ENCODE results near the gene ETNK2. TPM values are rescaled to one million over a fixed set of nuclear protein-coding genes. Genes with fewer than 3 reads are reported as not detected.
A peak's percentile ranks its signal among the peaks of the same experiment; 100 is the strongest.

The ETNK2 gene
- total RNA-seq (ENCODE audit: low replicate concordance): 5.3 and 17.6 TPM in 2 replicates

- peak; percentile 84 for DNase-seq (ENCODE audit: low spot score)
- TF ChIP-seq EZH2 (IDR thresholded peaks at IDR 0.05) (peak; percentile 42), EZH2phosphoT487 (IDR thresholded peaks at IDR 0.05) (no peak), CTCF (IDR thresholded peaks at IDR 0.05) (no peak)
- Histone ChIP-seq H3K4me2 (peak within 1 kb of the TSS; percentile 90), H3K36me3 (no peaks in the 10 kb centered on the region), H3K4me3 (peak within 1 kb of the TSS; percentile 86), H4K20me1 (ENCODE audit: low read depth) (peaks cover 6% of the 10 kb centered on the region), H3K4me1 (peaks cover 14% of the 10 kb centered on the region), H2AFZ (replicated peaks) (peak within 1 kb of the TSS; percentile 98), H3K9me3 (ENCODE audit: low read depth) (no peaks in the 10 kb centered on the region), H3F3A (ENCODE audit: low read depth) (peaks cover 15% of the 10 kb centered on the region), H3K27ac (no peak within 1 kb of the TSS), H3K9ac (peak within 1 kb of the TSS; percentile 61), H3K79me2 (ENCODE audit: low read depth) (no peaks in the 10 kb centered on the region), H3K27me3 (peaks cover 45% of the 10 kb centered on the region)
- peak within 1 kb of the TSS; percentile 85 for H3K4me3 Mint-ChIP-seq
- H3K9me3 Mint-ChIP-seq: no peaks in the 10 kb centered on the region
- peaks cover 30% of the 10 kb centered on the region for H3K27me3 Mint-ChIP-seq (ENCODE audit: insufficient read depth, low read depth)
- no peaks in the 10 kb centered on the region for H3K36me3 Mint-ChIP-seq
- H3K4me1 Mint-ChIP-seq: peaks cover 27% of the 10 kb centered on the region
- H3K27ac Mint-ChIP-seq: no peak within 1 kb of the TSS
Measured at GRCh38 chr1:204151552-204152309, at the start of gene ETNK2. ETNK2 (minus strand) TSS chr1:204152044; CDS start chr1:204151852, 192 bp downstream.

- no peak for TF ChIP-seq EZH2 (IDR thresholded peaks at IDR 0.05)
- no peak for TF ChIP-seq CTCF (IDR thresholded peaks at IDR 0.05)
- no peak for TF ChIP-seq EZH2phosphoT487 (IDR thresholded peaks at IDR 0.05)
- no peaks in the 10 kb centered on the region for H3K36me3 Mint-ChIP-seq
- no peak overlapping the region for H2AFZ ChIP-seq (replicated peaks)
Measured at GRCh38 chr1:204201348-204202040, 49.6 kb upstream of the ETNK2 start.

GRCh38 chr1:204199579-204199978, 47.7 kb upstream of the ETNK2 start:
- DNase-seq (ENCODE audit: low spot score): no peak
- Histone ChIP-seq H2AFZ (replicated peaks) (no peak overlapping the region), H3K79me2 (ENCODE audit: low read depth) (no peaks in the 10 kb centered on the region), H3K36me3 (no peaks in the 10 kb centered on the region), H4K20me1 (ENCODE audit: low read depth) (no peaks in the 10 kb centered on the region), H3K27ac (no peak overlapping the region), H3K27me3 (no peaks in the 10 kb centered on the region), H3F3A (ENCODE audit: low read depth) (peaks cover 6% of the 10 kb centered on the region), H3K4me2 (no peak overlapping the region), H3K9ac (no peak overlapping the region), H3K4me1 (no peaks in the 10 kb centered on the region), H3K9me3 (ENCODE audit: low read depth) (no peaks in the 10 kb centered on the region), H3K4me3 (no peak overlapping the region)
- Mint-ChIP-seq H3K4me3 (no peak overlapping the region), H3K27ac (no peak overlapping the region), H3K27me3 (ENCODE audit: insufficient read depth, low read depth) (peaks cover 18% of the 10 kb centered on the region), H3K36me3 (no peaks in the 10 kb centered on the region), H3K4me1 (peaks cover under 1% of the 10 kb centered on the region), H3K9me3 (no peaks in the 10 kb centered on the region)
- TF ChIP-seq CTCF (IDR thresholded peaks at IDR 0.05) (no peak), EZH2 (IDR thresholded peaks at IDR 0.05) (no peak), EZH2phosphoT487 (IDR thresholded peaks at IDR 0.05) (no peak)

More at GRCh38 chr1:204201348-204202040, 49.6 kb upstream of the ETNK2 start:
- peaks cover 3% of the 10 kb centered on the region for H3K27me3 ChIP-seq
- no peaks in the 10 kb centered on the region for H3K9me3 ChIP-seq (ENCODE audit: low read depth)
- H3K36me3 ChIP-seq: no peaks in the 10 kb centered on the region
- no peak for DNase-seq (ENCODE audit: low spot score)
- Mint-ChIP-seq H3K9me3 (no peaks in the 10 kb centered on the region), H3K4me1 (no peaks in the 10 kb centered on the region), H3K27ac (no peak overlapping the region), H3K4me3 (no peak overlapping the region), H3K27me3 (ENCODE audit: insufficient read depth, low read depth) (peaks cover 13% of the 10 kb centered on the region)
- H3K4me2 ChIP-seq: no peak overlapping the region
- H3K4me1 ChIP-seq: no peaks in the 10 kb centered on the region
- H3F3A ChIP-seq (ENCODE audit: low read depth): no peaks in the 10 kb centered on the region
- no peak overlapping the region for H3K4me3 ChIP-seq
- H4K20me1 ChIP-seq (ENCODE audit: low read depth): no peaks in the 10 kb centered on the region
- no peaks in the 10 kb centered on the region for H3K79me2 ChIP-seq (ENCODE audit: low read depth)
- no peak overlapping the region for H3K9ac ChIP-seq
- no peak overlapping the region for H3K27ac ChIP-seq

Data from neural progenitor cell (in vitro differentiated cells).